Left ventricle myocardium inferior (tissue), 1 donor: ENCODE measurements around the gene PTEN. TPM values are rescaled to one million over a fixed set of nuclear protein-coding genes. Genes with fewer than 3 reads are reported as not detected.
"Not testable (repeated sequence)": the region's sequence is repeated elsewhere in the genome, so short reads cannot be mapped to it uniquely, and the experiment has no call there.

ENCODE experiments used
- DNase-seq: peaks from one replicate; pipeline ENCODE4 v3.0.0-alpha.2; 2020
- H3K27ac ChIP-seq: fragments of 200-600 bp; replicated peaks from 2 replicates; pipeline ENCODE4 v1.8.0; 2021
- H3K27me3 ChIP-seq: fragments of 200-600 bp; 2 replicates; pipeline ENCODE4 v1.8.0; 2021; ENCODE audit warnings: low read depth
- H3K36me3 ChIP-seq: fragments of 200-600 bp; 2 replicates; pipeline ENCODE4 v1.8.0; 2021
- H3K4me1 ChIP-seq: fragments of 200-600 bp; 2 replicates; pipeline ENCODE4 v1.8.0; 2021
- H3K4me3 ChIP-seq: fragments of 200-600 bp; 2 replicates; pipeline ENCODE4 v1.8.0; 2021; ENCODE audit warnings: mild to moderate bottlenecking, moderate library complexity
- H3K9me3 ChIP-seq: fragments of 200-600 bp; replicated peaks from 2 replicates; pipeline ENCODE4 v1.8.0; 2021
- intact Hi-C: fragments of 100-400 bp; cut with micrococcal nuclease; formaldehyde crosslinking; loops from one replicate; pipeline ENCODE4 v1.11.0; 2022
- total RNA-seq: library from RNA; stranded (reverse); fragmentation: NEBNext Ultra II Directional; extraction: Animal tissue kit (Norgen Biotek cat#: 25700); gene quantifications from one replicate; pipeline ENCODE4 v1.2.1, GENCODE V29; 2021
- TF ChIP-seq, protein P1 (sequence below): fragments of 200-600 bp; IDR thresholded peaks from 2 replicates; pipeline ENCODE4 v1.8.0; 2021; ENCODE audit warnings: antibody characterized with exemption, mild to moderate bottlenecking, borderline replicate concordance
- donor health status: DM: no; HTN: yes; CAD: no; lungs with severe emphysema.

Gene PTEN
- total RNA-seq, 1 donor from 2014 or later = 49.9 TPM

DNA sequence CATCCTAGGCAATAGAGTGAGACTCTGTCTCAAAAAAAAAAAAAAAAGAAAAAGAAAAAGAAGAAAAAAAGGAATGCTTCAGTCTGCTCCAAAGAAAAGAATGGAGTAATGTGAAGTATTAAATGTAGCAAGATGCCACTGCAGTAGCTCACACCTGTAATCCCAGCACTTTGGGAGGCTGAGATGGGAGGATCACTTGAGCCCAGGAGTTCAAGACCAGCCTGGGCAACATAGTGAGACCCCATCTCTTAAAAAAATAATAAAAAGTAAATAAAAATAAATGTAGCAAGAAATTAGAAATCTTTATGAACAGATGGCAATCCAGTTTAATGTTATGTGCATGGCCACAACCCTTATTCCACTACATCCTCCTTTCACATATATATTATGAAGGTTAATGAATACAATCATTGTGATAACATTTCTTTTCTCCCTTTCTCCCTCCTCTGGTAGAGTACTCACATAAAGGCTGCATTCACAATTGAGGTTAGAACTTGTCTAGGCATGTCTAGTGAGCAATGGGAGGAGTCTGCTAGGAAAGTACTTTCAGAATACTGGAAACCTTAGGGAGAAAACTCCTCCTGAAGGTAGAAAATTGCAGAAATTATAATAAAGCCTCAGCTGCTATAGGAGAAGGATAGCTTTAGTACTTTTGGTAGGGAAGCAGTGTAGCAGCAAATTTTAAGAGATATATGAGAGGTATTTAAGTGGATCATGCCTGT, 20.5 kb upstream of the PTEN start:
- Histone ChIP-seq H3K4me3 (no peak overlapping the region), H3K9me3 (no peaks in the 10 kb centered on the region), H3K36me3 (no peaks in the 10 kb centered on the region), H3K27ac (no peak overlapping the region), H3K27me3 (no peaks in the 10 kb centered on the region), H3K4me1 (no peaks in the 10 kb centered on the region)
- no peak for DNase-seq
- intact Hi-C loops = no loop called here
- TF ChIP-seq, protein P1, sequence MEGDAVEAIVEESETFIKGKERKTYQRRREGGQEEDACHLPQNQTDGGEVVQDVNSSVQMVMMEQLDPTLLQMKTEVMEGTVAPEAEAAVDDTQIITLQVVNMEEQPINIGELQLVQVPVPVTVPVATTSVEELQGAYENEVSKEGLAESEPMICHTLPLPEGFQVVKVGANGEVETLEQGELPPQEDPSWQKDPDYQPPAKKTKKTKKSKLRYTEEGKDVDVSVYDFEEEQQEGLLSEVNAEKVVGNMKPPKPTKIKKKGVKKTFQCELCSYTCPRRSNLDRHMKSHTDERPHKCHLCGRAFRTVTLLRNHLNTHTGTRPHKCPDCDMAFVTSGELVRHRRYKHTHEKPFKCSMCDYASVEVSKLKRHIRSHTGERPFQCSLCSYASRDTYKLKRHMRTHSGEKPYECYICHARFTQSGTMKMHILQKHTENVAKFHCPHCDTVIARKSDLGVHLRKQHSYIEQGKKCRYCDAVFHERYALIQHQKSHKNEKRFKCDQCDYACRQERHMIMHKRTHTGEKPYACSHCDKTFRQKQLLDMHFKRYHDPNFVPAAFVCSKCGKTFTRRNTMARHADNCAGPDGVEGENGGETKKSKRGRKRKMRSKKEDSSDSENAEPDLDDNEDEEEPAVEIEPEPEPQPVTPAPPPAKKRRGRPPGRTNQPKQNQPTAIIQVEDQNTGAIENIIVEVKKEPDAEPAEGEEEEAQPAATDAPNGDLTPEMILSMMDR = no peak

DNA sequence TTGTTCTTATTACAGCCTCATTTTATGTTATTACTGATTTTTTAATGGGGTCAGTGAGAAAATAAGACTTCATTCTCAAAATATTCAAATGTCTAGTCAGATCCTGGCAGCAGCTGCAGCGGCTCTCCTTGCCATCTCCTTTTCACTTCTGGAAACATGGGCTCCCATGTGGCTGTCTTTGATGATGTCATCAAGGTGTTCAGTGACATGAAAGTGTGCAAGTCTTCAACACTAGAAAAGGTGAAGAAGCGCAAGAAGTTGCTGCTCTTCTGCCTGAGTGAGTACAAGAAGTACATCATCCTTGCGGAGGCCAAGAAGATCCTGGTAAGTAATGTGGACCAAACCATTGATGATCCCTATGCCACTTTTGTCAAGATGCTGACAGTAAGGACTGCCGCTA, 19.7 kb upstream of the PTEN start:
- no peak overlapping the region for H3K27ac ChIP-seq
- intact Hi-C loops = no loop called here
- H3K27me3 ChIP-seq = no peaks in the 10 kb centered on the region

DNA sequence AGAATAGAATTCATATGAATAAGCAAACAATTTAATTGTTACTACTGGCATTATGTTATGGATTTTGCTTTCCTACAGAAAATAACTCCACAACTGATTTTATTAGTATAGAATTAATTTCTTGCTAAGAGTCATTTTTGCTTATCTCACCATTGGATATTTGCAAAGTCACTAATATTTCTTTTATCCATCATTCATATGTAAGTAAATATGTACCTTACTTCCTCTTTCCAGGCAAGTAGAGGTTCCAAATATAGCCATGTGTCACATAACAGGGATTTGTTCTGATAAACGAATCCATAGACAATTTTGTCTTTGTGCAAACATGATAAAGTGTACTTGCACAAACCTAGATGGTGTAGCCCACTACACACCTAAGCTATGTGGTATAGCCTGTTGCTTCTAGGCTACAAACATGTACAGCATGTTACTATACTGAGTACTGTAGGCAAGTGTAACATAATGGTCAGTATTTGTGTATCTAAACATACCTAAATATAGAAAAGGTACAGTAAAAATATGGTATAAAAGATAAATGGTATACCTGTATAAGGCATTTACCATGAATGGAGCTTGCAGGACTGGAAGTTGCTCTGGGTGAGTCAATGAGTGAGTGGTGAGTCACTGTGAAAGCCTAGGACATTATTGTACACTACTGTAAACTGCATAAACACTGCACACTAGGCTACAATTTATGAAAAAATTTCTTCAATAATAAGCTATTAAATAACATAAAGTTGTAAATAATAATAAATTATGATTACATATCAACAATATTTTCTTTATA, 18.4 kb upstream of the PTEN start:
- DNase-seq = no peak
- no peak overlapping the region for H3K27ac ChIP-seq
- intact Hi-C loops = no loop called here
- H3K27me3 ChIP-seq = no peaks in the 10 kb centered on the region
- no peaks in the 10 kb centered on the region for H3K9me3 ChIP-seq
- no peaks in the 10 kb centered on the region for H3K36me3 ChIP-seq
- no peaks in the 10 kb centered on the region for H3K4me1 ChIP-seq
- TF ChIP-seq, protein P1 = no peak
- H3K4me3 ChIP-seq = no peak overlapping the region

More for the DNA sequence above, 19.7 kb upstream of the PTEN start:
- no peaks in the 10 kb centered on the region for H3K9me3 ChIP-seq
- DNase-seq = no peak
- TF ChIP-seq, protein P1 = no peak
- H3K36me3 ChIP-seq = no peaks in the 10 kb centered on the region
- H3K4me3 ChIP-seq = no peak overlapping the region
- no peaks in the 10 kb centered on the region for H3K4me1 ChIP-seq

DNA sequence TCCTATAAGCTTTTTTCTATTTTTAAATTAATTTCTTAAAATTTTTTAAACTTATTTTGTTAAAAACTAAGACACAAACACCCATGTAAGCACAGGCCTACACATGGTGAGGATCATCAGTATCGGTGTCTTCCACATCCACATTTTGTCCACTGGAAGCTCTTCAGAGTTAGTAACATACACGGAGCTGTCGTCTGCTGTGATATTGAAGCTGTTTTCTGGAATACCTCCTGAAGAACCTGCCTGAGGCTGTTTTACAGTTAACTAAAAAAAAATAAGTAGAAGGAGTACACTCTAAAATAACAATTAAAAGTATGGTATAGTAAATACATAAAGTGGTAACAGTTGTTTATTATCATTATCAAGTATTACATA, 17.8 kb upstream of the PTEN start:
- Histone ChIP-seq H3K27me3 (no peaks in the 10 kb centered on the region), H3K27ac (no peak overlapping the region), H3K4me1 (no peaks in the 10 kb centered on the region), H3K4me3 (no peak overlapping the region), H3K36me3 (no peaks in the 10 kb centered on the region), H3K9me3 (no peaks in the 10 kb centered on the region)
- no peak for DNase-seq
- intact Hi-C loops = no loop called here
- TF ChIP-seq, protein P1 = no peak

DNA sequence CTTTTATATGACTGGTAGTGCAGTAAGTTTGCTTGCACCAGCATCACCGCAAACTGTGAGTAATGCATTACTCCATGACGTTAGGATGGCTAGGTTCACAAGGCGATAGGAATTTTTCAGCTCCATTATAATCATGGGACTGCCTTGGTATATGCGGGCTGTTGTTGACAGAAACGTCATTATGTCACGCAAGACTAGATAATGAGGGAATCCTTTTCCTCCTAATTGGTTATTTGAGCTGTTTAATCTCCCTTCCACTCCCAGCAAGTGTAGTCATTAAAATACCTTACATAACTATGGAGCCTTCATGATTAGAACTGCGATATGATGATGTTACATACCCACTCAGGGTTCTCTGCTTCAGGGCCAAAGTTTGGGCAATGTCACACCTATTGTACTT, 17.4 kb upstream of the PTEN start:
- no peaks in the 10 kb centered on the region for H3K27me3 ChIP-seq
- H3K27ac ChIP-seq = no peak overlapping the region
- H3K4me3 ChIP-seq = no peak overlapping the region
- no peaks in the 10 kb centered on the region for H3K36me3 ChIP-seq
- no peak for DNase-seq
- H3K4me1 ChIP-seq = no peaks in the 10 kb centered on the region
- TF ChIP-seq, protein P1 = no peak
- no peaks in the 10 kb centered on the region for H3K9me3 ChIP-seq
- intact Hi-C loops = no loop called here

DNA sequence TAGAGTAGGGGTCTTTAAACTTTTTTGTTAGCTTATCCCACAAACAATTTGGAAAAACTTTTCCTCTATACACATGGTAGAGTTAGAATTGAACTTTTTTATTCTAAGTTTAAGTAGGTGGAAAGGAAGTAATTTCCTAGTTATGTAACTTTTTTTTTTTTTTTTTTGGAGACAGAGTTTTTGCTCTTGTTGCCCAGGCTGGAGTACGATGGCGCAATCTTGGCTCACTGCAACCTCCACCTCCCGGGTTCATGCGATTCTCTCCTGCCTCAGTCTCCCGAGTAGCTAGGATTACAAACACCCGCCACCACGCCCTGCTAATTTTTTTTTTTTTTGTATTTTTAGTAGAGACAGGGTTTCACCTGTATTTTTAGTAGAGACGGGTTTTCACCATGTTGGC, 16.7 kb upstream of the PTEN start:
- H3K27ac ChIP-seq, intact Hi-C loops: not testable (repeated sequence)

More for the DNA sequence above, 16.7 kb upstream of the PTEN start:
- not testable (repeated sequence) for H3K36me3 ChIP-seq, H3K27me3 ChIP-seq, H3K4me3 ChIP-seq, DNase-seq, H3K9me3 ChIP-seq, H3K4me1 ChIP-seq
